MM.1S (cell line): ENCODE measurements around the gene IRS2.

ENCODE experiments used
- CTCF ChIP-seq: fragments of 300-600 bp; sonication (generic); IDR thresholded peaks from 2 replicates; pipeline ENCODE4 v1.5.1; 2016; ENCODE audit warnings: antibody characterized with exemption, low read length, mixed read lengths
- EZH2phosphoT487 ChIP-seq: fragments of 300-600 bp; sonication (generic); IDR thresholded peaks from 2 replicates; pipeline ENCODE4 v1.6.1; 2018; ENCODE audit warnings: antibody characterized with exemption, low read length

GRCh38 chr13:109728061-109728460 lies 58.3 kb downstream of the IRS2 start:
- TF ChIP-seq EZH2phosphoT487: no peak
- no peak for TF ChIP-seq CTCF
